ENCODE data around the gene DUSP22.
"Not testable (repeated sequence)": the region's sequence is repeated elsewhere in the genome, so short reads cannot be mapped to it uniquely, and the experiment has no call there.

DUSP22 gene

GRCh38 chr6:365835-366234 is 73.5 kb downstream of the DUSP22 start:
- no peak for DNase-seq (ENCODE audit: low spot score)

GRCh38 chr6:366389-367297 is 74.4 kb downstream of the DUSP22 start:
- no peak for DNase-seq (ENCODE audit: low spot score)

- no peak for DNase-seq (ENCODE audit: low spot score)
These were observed 75.1 kb downstream of the DUSP22 start for GRCh38 chr6:367298-367794.

GRCh38 chr6:367891-368630 is 75.8 kb downstream of the DUSP22 start:
- no peak for DNase-seq (ENCODE audit: low spot score)

- DNase-seq (ENCODE audit: low spot score): no peak
These were observed 77.5 kb downstream of the DUSP22 start for GRCh38 chr6:369559-370431.

GRCh38 chr6:370555-370954 is 78.3 kb downstream of the DUSP22 start:
- no peak for DNase-seq (ENCODE audit: low spot score)

- DNase-seq (ENCODE audit: low spot score): not testable (repeated sequence)
These were observed 79.6 kb downstream of the DUSP22 start for GRCh38 chr6:371851-372250.

GRCh38 chr6:372336-372911 is 80.1 kb downstream of the DUSP22 start:
- DNase-seq (ENCODE audit: low spot score): no peak

GRCh38 chr6:373031-373430 is 80.7 kb downstream of the DUSP22 start:
- no peak for DNase-seq (ENCODE audit: low spot score)

GRCh38 chr6:373773-374724 is 81.8 kb downstream of the DUSP22 start:
- no peak for DNase-seq (ENCODE audit: low spot score)

- no peak for DNase-seq (ENCODE audit: low spot score)
These were observed 82.7 kb downstream of the DUSP22 start for GRCh38 chr6:374956-375355.

GRCh38 chr6:376827-377640 is 84.7 kb downstream of the DUSP22 start:
- no peak for DNase-seq (ENCODE audit: low spot score)

GRCh38 chr6:377641-378020 is 85.3 kb downstream of the DUSP22 start:
- DNase-seq (ENCODE audit: low spot score): not testable (repeated sequence)

- DNase-seq (ENCODE audit: low spot score): no peak
These were observed 86.0 kb downstream of the DUSP22 start for GRCh38 chr6:378090-378957.

- no peak for DNase-seq (ENCODE audit: low spot score)
These were observed 86.7 kb downstream of the DUSP22 start for GRCh38 chr6:378958-379409.

GRCh38 chr6:379410-380181 is 87.3 kb downstream of the DUSP22 start:
- DNase-seq (ENCODE audit: low spot score): no peak
